BJ (cell line): ENCODE results near the gene GPR12. TPM values are rescaled to one million over a fixed set of nuclear protein-coding genes. Genes with fewer than 3 reads are reported as not detected.

Experiments
- CTCF ChIA-PET: fragments of 350-600 bp; formaldehyde crosslinking; extraction: SDS; loops from one replicate; lab custom pipeline; 2021; ENCODE audit warnings: antibody characterized with exemption, inconsistent platforms; lab: Yijun Ruan, JAX
- POLR2A ChIA-PET: fragments of 300-600 bp; sonication (Branson Sonifier 250); formaldehyde crosslinking; extraction: SDS; loops from one replicate; lab custom pipeline; 2021; ENCODE audit warnings: antibody characterized with exemption; lab: Charles Lee
- DNase-seq: peaks from one replicate; pipeline ENCODE4 v3.0.0-alpha.2; 2011; ENCODE audit warnings: low read depth
- H3K27me3 ChIP-seq: 2 replicates; pipeline ENCODE4 v1.6.0; 2011; ENCODE audit warnings: low read length; ENCODE audit not compliant: control insufficient read depth, insufficient read depth
- H3K36me3 ChIP-seq: 2 replicates; pipeline ENCODE4 v1.5.1; 2011; ENCODE audit warnings: low read length; ENCODE audit not compliant: control insufficient read depth, insufficient read depth
- H3K4me3 ChIP-seq: 2 replicates; pipeline ENCODE4 v1.5.1; 2011; ENCODE audit warnings: low read depth, mild to moderate bottlenecking, control low read depth, low read length
- polyA plus RNA-seq: library from polyadenylated mRNA; depleted of rRNA; stranded (reverse); fragments of >200 nt; gene quantifications from 2 replicates; pipeline ENCODE4 v1.2.3, GENCODE V29; 2011
- TF ChIP-seq, protein P1 (sequence below): IDR thresholded peaks from 2 replicates; pipeline ENCODE4 v1.5.1; 2011; ENCODE audit warnings: low read depth, mild to moderate bottlenecking, control low read depth, inconsistent platforms, low read length, moderate library complexity; ENCODE audit not compliant: insufficient read depth

Gene GPR12
- polyA plus RNA-seq, 1 experiment, result not detected

- ChIA-PET CTCF (interaction anchor here (1.0 kb wide), 2 partner anchors 28 to 51 kb away, joined by 3 to 4 read pairs; no protein-coding TSS in a partner anchor), POLR2A (no interaction called here)
- TF ChIP-seq, protein P1, sequence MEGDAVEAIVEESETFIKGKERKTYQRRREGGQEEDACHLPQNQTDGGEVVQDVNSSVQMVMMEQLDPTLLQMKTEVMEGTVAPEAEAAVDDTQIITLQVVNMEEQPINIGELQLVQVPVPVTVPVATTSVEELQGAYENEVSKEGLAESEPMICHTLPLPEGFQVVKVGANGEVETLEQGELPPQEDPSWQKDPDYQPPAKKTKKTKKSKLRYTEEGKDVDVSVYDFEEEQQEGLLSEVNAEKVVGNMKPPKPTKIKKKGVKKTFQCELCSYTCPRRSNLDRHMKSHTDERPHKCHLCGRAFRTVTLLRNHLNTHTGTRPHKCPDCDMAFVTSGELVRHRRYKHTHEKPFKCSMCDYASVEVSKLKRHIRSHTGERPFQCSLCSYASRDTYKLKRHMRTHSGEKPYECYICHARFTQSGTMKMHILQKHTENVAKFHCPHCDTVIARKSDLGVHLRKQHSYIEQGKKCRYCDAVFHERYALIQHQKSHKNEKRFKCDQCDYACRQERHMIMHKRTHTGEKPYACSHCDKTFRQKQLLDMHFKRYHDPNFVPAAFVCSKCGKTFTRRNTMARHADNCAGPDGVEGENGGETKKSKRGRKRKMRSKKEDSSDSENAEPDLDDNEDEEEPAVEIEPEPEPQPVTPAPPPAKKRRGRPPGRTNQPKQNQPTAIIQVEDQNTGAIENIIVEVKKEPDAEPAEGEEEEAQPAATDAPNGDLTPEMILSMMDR, result no peak
- peaks cover 9% of the 10 kb centered on the region for H3K27me3 ChIP-seq
- H3K36me3 ChIP-seq, result no peaks in the 10 kb centered on the region
- no peak overlapping the region for H3K4me3 ChIP-seq
- no peak for DNase-seq
Observed at GRCh38 chr13:26749285-26749684, 11.3 kb downstream of the GPR12 start.

DNA sequence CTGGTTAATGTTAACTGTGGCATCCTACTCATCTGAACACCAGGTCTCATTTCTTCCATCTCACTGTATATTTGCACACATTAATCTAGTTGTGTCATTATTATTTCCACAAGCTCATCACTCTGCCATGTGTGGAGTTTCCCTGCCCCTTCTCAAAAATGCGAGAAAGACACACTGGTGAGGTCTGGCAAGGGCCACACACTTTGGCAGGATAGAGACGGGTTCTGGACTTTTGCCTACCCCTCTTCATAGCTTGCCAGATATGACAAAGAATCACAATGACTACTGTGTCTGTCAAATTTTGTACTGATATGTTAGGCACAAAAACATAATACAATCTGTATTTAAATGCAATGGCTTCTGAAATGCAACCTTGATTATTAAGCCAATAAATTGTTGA, 12.9 kb downstream of the GPR12 start:
- no peak for DNase-seq
- peaks cover 12% of the 10 kb centered on the region for H3K27me3 ChIP-seq
- no peak overlapping the region for H3K4me3 ChIP-seq
- H3K36me3 ChIP-seq, result no peaks in the 10 kb centered on the region
- POLR2A ChIA-PET, result no interaction called here
- CTCF ChIA-PET, result no interaction called here
- TF ChIP-seq, protein P1, result no peak

DNA sequence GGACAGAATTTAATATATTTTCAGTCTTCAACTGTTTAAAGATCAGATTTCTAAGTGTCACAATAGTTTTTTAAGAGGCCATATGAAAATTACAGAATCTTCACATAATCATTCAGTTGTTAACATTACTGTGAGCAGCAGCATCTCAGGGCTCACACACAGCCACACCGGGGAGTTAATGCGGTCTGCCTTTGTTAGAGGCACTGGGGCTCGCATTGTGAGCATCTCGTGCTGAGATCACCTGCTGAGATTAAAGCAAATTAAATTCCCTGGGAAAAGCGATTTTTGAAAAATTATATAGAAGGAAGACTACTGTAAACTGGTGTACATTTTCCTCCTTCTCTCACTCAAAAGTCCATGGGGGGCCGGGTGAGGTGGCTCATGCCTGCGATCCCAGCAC, 16.6 kb downstream of the GPR12 start:
- Histone ChIP-seq H3K36me3 (no peaks in the 10 kb centered on the region), H3K27me3 (peaks cover 12% of the 10 kb centered on the region; the same call in 1 of the 2 replicates), H3K4me3 (no peak overlapping the region)
- TF ChIP-seq, protein P1, result no peak
- DNase-seq, result no peak
- POLR2A ChIA-PET, result no interaction called here
- CTCF ChIA-PET, result no interaction called here

DNA sequence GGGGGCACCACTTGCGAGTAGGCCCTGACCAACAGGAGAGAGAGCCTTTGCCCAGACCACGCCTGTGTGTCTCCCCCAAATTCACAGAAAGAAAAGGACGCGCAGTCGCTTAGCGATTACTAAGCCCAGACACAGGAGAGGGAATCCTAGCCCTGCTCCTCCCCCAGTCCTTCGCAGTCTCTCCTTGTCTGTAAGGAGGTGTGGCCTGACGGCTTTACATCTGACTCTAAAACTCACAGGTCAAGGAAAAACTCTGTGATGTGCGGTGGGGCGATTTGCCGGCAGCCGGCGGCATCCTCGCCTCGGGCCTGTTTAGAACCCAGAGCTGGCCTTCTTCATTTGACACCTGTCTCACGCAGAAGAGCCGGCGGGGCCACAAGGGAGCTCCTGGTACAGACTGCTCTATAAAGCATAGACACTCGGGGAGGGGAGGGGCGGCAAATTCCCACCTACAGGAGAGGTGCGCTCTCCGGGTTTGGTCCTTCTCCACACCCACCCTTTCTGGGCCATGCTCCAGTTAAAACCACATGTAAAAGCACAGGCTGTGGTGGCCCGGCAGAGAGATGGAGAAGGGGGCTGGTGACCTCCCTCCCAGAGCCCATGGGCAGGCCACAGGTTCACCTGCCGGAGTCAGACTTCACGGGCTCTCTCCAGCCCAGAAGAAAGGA, 17.8 kb downstream of the GPR12 start:
- Histone ChIP-seq H3K36me3 (no peaks in the 10 kb centered on the region), H3K4me3 (no peak overlapping the region), H3K27me3 (peaks cover 12% of the 10 kb centered on the region; the same call in 1 of the 2 replicates)
- POLR2A ChIA-PET, result no interaction called here
- no peak for DNase-seq
- CTCF ChIA-PET, result no interaction called here
- TF ChIP-seq, protein P1, result no peak

DNA sequence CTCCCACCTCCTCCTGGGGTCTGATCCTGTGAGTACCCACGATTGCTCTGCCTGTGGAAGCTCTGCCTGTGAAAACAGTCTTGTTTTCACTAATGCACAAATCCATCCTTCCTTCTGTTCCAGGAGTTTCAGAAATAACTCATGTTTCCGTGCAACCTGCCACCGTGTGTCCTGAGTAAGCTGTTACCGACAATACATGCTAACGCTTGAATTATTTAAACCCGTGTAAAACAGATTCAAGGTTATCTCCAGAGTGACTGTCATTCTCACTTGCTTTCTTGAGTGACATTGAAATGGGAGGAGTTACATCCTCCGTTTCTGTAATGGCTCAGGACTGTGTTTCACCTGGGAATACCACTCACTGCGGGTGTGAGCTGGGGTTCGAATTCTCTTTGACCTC, 24.9 kb downstream of the GPR12 start:
- Histone ChIP-seq H3K4me3 (no peak overlapping the region), H3K27me3 (no peaks in the 10 kb centered on the region), H3K36me3 (no peaks in the 10 kb centered on the region)
- ChIA-PET CTCF (interaction anchor here (1.0 to 1.1 kb wide), 3 partner anchors 9 to 138 kb away, joined by 3 read pairs; no protein-coding TSS in a partner anchor), POLR2A (no interaction called here)
- no peak for DNase-seq
- TF ChIP-seq, protein P1, result no peak
